K562 (cell line): Measurements from ENCODE around the gene ATIC. TPM values are rescaled to one million over a fixed set of nuclear protein-coding genes. Genes with fewer than 3 reads are reported as not detected.

Source experiments
- ATAC-seq: fragments of 200-7000 bp; cut with Tn5 transposase; 3 replicates; pipeline ENCODE4 v1.9.1; 2020; ENCODE audit warnings: moderate library complexity
- BruUV-seq: library from RNA; stranded (reverse); fragments of 400-500 nt; replicated peaks from 2 replicates; lab custom pipeline; 2021; lab: Mats Ljungman, UMichigan
- CTCF ChIA-PET: fragments of 300-600 bp; formaldehyde crosslinking; extraction: SDS; loops from one replicate; lab custom pipeline; 2021; ENCODE audit warnings: low intra/inter-chr PET ratio; lab: Yijun Ruan, JAX
- POLR2A ChIA-PET: fragments of 300-600, 350-650 bp; sonication (Branson Sonifier 250); formaldehyde crosslinking; extraction: SDS; loops from one replicate; lab custom pipeline; 2021; ENCODE audit warnings: antibody characterized with exemption, inconsistent platforms; lab: Yijun Ruan, JAX
- DNase-seq, 4 experiments: peaks; one replicate each; pipeline versions ENCODE4 v3.0.0 to v3.0.0-alpha.2; 2011 to 2018; ENCODE audit warnings: low spot score in 3 of 4, mixed read lengths in 3 of 4; ENCODE audit errors: extremely low read depth in 1 of 4
- FAIRE-seq: peaks from 2 replicates; lab custom pipeline; 2011; peaks lifted over from hg19 to GRCh38; lab: Jason Lieb, UNC
- H2AFZ ChIP-seq: 2 replicates; pipeline ENCODE4 v1.6.0; 2011; ENCODE audit warnings: low read depth, low read length, control low read depth, inconsistent platforms
- H3K27ac ChIP-seq: fragments of 200-600 bp; 3 replicates; pipeline ENCODE4 v1.8.0; 2011; ENCODE audit warnings: low read depth, mild to moderate bottlenecking, control low read depth, inconsistent platforms, low read length, moderate library complexity, mixed read lengths; ENCODE audit errors: extremely low read depth
- H3K27me3 ChIP-seq, 2 experiments: fragments of 300-600 bp in 1 of 2; 2 replicates in 1 of 2; 3 replicates in 1 of 2; pipeline versions ENCODE4 v1.6.0 to v1.8.0; 2011; ENCODE audit warnings: inconsistent platforms in 2 of 2, low read length in 2 of 2, mild to moderate bottlenecking in 1 of 2, mixed read lengths in 1 of 2, moderate library complexity in 1 of 2; ENCODE audit not compliant: control insufficient read depth in 2 of 2, insufficient read depth in 2 of 2
- H3K36me3 ChIP-seq: fragments of 300-600 bp; 3 replicates; pipeline ENCODE4 v1.8.0; 2011; ENCODE audit warnings: mild to moderate bottlenecking, low read length, inconsistent platforms; ENCODE audit not compliant: control insufficient read depth, insufficient read depth
- H3K4me1 ChIP-seq, 2 experiments: fragments of 200-600 bp in 1 of 2; replicated peaks in 1 of 2; 2 replicates in 1 of 2; 3 replicates in 1 of 2; pipeline versions ENCODE4 v1.5.1 to v1.8.0; 2011; ENCODE audit warnings: inconsistent platforms in 2 of 2, low read length in 2 of 2, mild to moderate bottlenecking in 1 of 2, mixed read lengths in 1 of 2, moderate library complexity in 1 of 2; ENCODE audit not compliant: control insufficient read depth in 2 of 2, insufficient read depth in 2 of 2
- H3K4me2 ChIP-seq: 2 replicates; pipeline ENCODE4 v1.6.1; 2011; ENCODE audit warnings: low read length, control low read depth, inconsistent platforms, mixed read lengths; ENCODE audit not compliant: insufficient read depth
- H3K4me3 ChIP-seq: fragments of 200-600 bp; sonication (generic), shearing (Covaris generic); 2 replicates; pipeline ENCODE4 v1.5.1; 2016; ENCODE audit warnings: control low read depth, inconsistent platforms
- H3K79me2 ChIP-seq: fragments of 200-600 bp; 3 replicates; pipeline ENCODE4 v1.8.0; 2011; ENCODE audit warnings: low read length, inconsistent platforms; ENCODE audit not compliant: control insufficient read depth, insufficient read depth
- H3K9ac ChIP-seq, 2 experiments: 2 replicates each; pipeline versions ENCODE4 v1.6.0 to v1.6.1; 2011; ENCODE audit warnings: low read depth in 2 of 2, low read length in 2 of 2, control low read depth in 1 of 2, inconsistent platforms in 1 of 2, mild to moderate bottlenecking in 1 of 2, mixed read lengths in 1 of 2; ENCODE audit not compliant: insufficient read depth in 1 of 2
- H3K9me1 ChIP-seq: one replicate; pipeline ENCODE4 v1.6.0; 2011; ENCODE audit warnings: inconsistent platforms, mild to moderate bottlenecking, low read length, moderate library complexity; ENCODE audit not compliant: control insufficient read depth, insufficient read depth
- H3K9me3 ChIP-seq: replicated peaks from 2 replicates; pipeline ENCODE4 v1.5.1; 2011; ENCODE audit warnings: low read depth, low read length, inconsistent platforms; ENCODE audit not compliant: control insufficient read depth, insufficient read depth
- H4K20me1 ChIP-seq: replicated peaks from 2 replicates; pipeline ENCODE4 v1.6.1; 2011; ENCODE audit warnings: low read length, inconsistent platforms, mixed read lengths; ENCODE audit not compliant: control insufficient read depth, insufficient read depth
- CHD1 ChIP-seq: fragments of 200-600 bp; sonication (generic); IDR thresholded peaks from one replicate; pipeline ENCODE4 v1.6.1; 2012; ENCODE audit warnings: mild to moderate bottlenecking, moderate library complexity, low read length, inconsistent platforms
- CREB1 ChIP-seq, 2 experiments: sonication (generic) in 1 of 2; formaldehyde crosslinking in 1 of 2; IDR thresholded peaks; 2 replicates each; pipeline versions ENCODE4 v1.6.1 to v1.8.0; 2012 to 2022; ENCODE audit warnings: inconsistent platforms in 1 of 2, mild to moderate bottlenecking in 1 of 2, missing genetic modification reagents in 1 of 2, moderate library complexity in 1 of 2
- GTF2A2 ChIP-seq: IDR thresholded peaks from 2 replicates; pipeline ENCODE4 v1.6.1; 2016; ENCODE audit warnings: mild to moderate bottlenecking, missing genetic modification characterization, missing compliant biosample characterization
- HDAC1 ChIP-seq, 2 experiments: fragments of 450-650 bp; IDR thresholded peaks; 2 replicates each; pipeline ENCODE4 v1.6.1; 2016 to 2017; ENCODE audit warnings: inconsistent platforms in 1 of 2, mild to moderate bottlenecking in 1 of 2, moderate library complexity in 1 of 2
- HNRNPLL ChIP-seq: fragments of 200-400 bp; formaldehyde crosslinking; IDR thresholded peaks from 2 replicates; pipeline ENCODE4 v1.6.1; 2017; ENCODE audit warnings: low read length, low read depth, mild to moderate bottlenecking; ENCODE audit not compliant: poor library complexity, severe bottlenecking
- IRF9 ChIP-seq: fragments of 450-650 bp; IDR thresholded peaks from 2 replicates; pipeline ENCODE4 v1.6.1; 2016; ENCODE audit warnings: missing biosample characterization, missing genetic modification characterization
- KLF6 ChIP-seq: fragments of 250-450 bp; sonication (Bioruptor Pico); IDR thresholded peaks from 2 replicates; pipeline ENCODE4 v1.4.0; 2020; ENCODE audit warnings: mild to moderate bottlenecking, moderate library complexity, borderline replicate concordance
- MTA2 ChIP-seq: fragments of 450-650 bp; IDR thresholded peaks from 2 replicates; pipeline ENCODE4 v1.6.1; 2016; ENCODE audit warnings: low read depth
- MTF1 ChIP-seq: fragments of 250-450 bp; sonication (Bioruptor Pico); IDR thresholded peaks from 2 replicates; pipeline ENCODE4 v1.9.0; 2021; ENCODE audit warnings: moderate library complexity, mild to moderate bottlenecking, inconsistent platforms, borderline replicate concordance
- NCOA4 ChIP-seq: fragments of 450-650 bp; IDR thresholded peaks from 2 replicates; pipeline ENCODE4 v1.6.1; 2018; ENCODE audit warnings: mild to moderate bottlenecking; ENCODE audit not compliant: partially characterized antibody
- PYGO2 ChIP-seq: fragments of 450-650 bp; IDR thresholded peaks from 2 replicates; pipeline ENCODE4 v1.6.1; 2016; ENCODE audit warnings: mild to moderate bottlenecking, missing genetic modification characterization, moderate library complexity, missing compliant biosample characterization
- RUNX1 ChIP-seq: sonication (generic); IDR thresholded peaks from 2 replicates; pipeline ENCODE4 v1.6.1; 2016; ENCODE audit warnings: antibody characterized with exemption, low read depth
- ZFX ChIP-seq: sonication (generic); formaldehyde crosslinking; IDR thresholded peaks from 2 replicates; pipeline ENCODE4 v1.8.0; 2022; ENCODE audit warnings: mild to moderate bottlenecking, missing genetic modification reagents, moderate library complexity
- ZNF263 ChIP-seq: sonication (generic); formaldehyde crosslinking; IDR thresholded peaks from 2 replicates; pipeline ENCODE4 v1.8.0; 2022; ENCODE audit warnings: mild to moderate bottlenecking, missing genetic modification reagents, borderline replicate concordance
- ZNF766 ChIP-seq: fragments of 200-800 bp; sonication (Bioruptor generic); conservative IDR thresholded peaks from 2 replicates; pipeline ENCODE4 v1.6.1; 2016; ENCODE audit warnings: missing genetic modification characterization, missing compliant biosample characterization
- WGBS: fragments of 100-300 bp; shearing (Covaris generic); methylation state at CpG from one replicate; pipeline ENCODE4 v1.1.6; 2016; ENCODE audit warnings: low coverage, mixed read lengths; ENCODE audit not compliant: insufficient coverage; ENCODE audit errors: missing lambda C conversion rate; 5-methylcytosine and 5-hydroxymethylcytosine counted together
- in situ Hi-C: fragments of 300-500 bp; cut with MboI; formaldehyde crosslinking; loops from 4 replicates; pipeline ENCODE4 v1.15.0; 2018; ENCODE audit warnings: inconsistent platforms, mixed read lengths
- intact Hi-C: fragments of 100-400 bp; cut with micrococcal nuclease; formaldehyde crosslinking; loops from 2 replicates; pipeline ENCODE4 v1.14.2; 2022
- polyA plus RNA-seq, 8 experiments: library from polyadenylated mRNA; depleted of rRNA in 4 of 8; stranded (reverse) in 5 of 8; unstranded in 3 of 8; fragments of >200 nt; fragmentation: Nextera tagmentation in 2 of 8; fragmentation: Illumina TruSeq in 1 of 8; extraction: Ambion mirVana in 2 of 8; extraction: Trizol in 1 of 8; gene quantifications; 2 replicates each; pipeline versions ENCODE4 v1.2.1 to v1.2.3, GENCODE V29; 2011 to 2014; ENCODE audit warnings: inconsistent platforms in 1 of 8, missing spikeins in 1 of 8
- total RNA-seq, 7 experiments: library from RNA; depleted of rRNA in 6 of 7; stranded (reverse); fragments of >200 nt in 6 of 7; fragmentation: Illumina TruSeq in 2 of 7; extraction: Trizol in 2 of 7; gene quantifications; 2 replicates each; pipeline versions ENCODE4 v1.2.1 to v1.2.3, GENCODE V29; 2011 to 2021; ENCODE audit warnings: low replicate concordance in 1 of 7

Gene ATIC
- total and polyA plus RNA-seq, 9 of the 15 experiments (the other 6 are each of a cell fraction or from before 2014, with no cell fraction given) = 45.6 to 480 (median 212) TPM

GRCh38 chr2:215369181-215369760 lies 57.4 kb downstream of the ATIC start (continued):
- no peak for TF ChIP-seq MTF1
- TF ChIP-seq PYGO2 (tag) = no peak
- no peak for TF ChIP-seq GTF2A2
- TF ChIP-seq ZNF766 (CRISPR knock-in tag) = no peak
- no peak for TF ChIP-seq KLF6 (CRISPR knock-in tag)
- no peak for TF ChIP-seq NCOA4
- TF ChIP-seq, all 486 proteins: peak for 0

GRCh38 chr2:215370112-215370965 lies 58.5 kb downstream of the ATIC start:
- FAIRE-seq = no peak
- Histone ChIP-seq H2AFZ (no peak overlapping the region), H4K20me1 (no peaks in the 10 kb centered on the region), H3K36me3 (peaks cover 17% of the 10 kb centered on the region; the same call in 2 of the 3 replicates), H3K9me3 (no peaks in the 10 kb centered on the region), H3K9me1 (no peaks in the 10 kb centered on the region), H3K27ac (no peak overlapping the region), H3K4me2 (no peak overlapping the region), H3K79me2 (no peaks in the 10 kb centered on the region), H3K4me1 (no peaks in the 10 kb centered on the region; a peak in 1 of 5 replicates), H3K27me3 (no peaks in the 10 kb centered on the region), H3K4me3 (no peak overlapping the region), H3K9ac (no peak overlapping the region)
- BruUV-seq = no TSS peak
- POLR2A ChIA-PET = no interaction called here
- no peak for ATAC-seq
- TF ChIP-seq HNRNPLL (no peak), HDAC1 (IDR thresholded peaks at IDR 0.05) (no peak), MTA2 (no peak), ZFX (no peak), CREB1 (IDR thresholded peaks at IDR 0.05) (no peak), CREB1 (CRISPR knock-in tag; IDR thresholded peaks at IDR 0.05) (no peak), CHD1 (no peak), IRF9 (no peak), ZNF263 (CRISPR knock-in tag) (no peak), RUNX1 (no peak)
- WGBS = 71% methylated on average over 12 of the region's 14 CpGs
- intact Hi-C loops (no loop called here), in situ Hi-C loops (no loop called here)
- DNase-seq = no peak
- CTCF ChIA-PET = no interaction called here
